NCI-H2029 (cell line): ENCODE data around the gene MAST2.

Experiments used
- DNase-seq: peaks from one replicate; lab custom pipeline; 2025; lab: John Stamatoyannopoulos, UW

MAST2 gene

GRCh38 chr1:45982359-45982758, 178.9 kb downstream of the MAST2 start:
- DNase-seq = no peak

- no peak for DNase-seq
Measured at GRCh38 chr1:45983967-45984366, 180.6 kb downstream of the MAST2 start.

- DNase-seq = no peak
Measured at GRCh38 chr1:45987204-45987603, 183.8 kb downstream of the MAST2 start.

GRCh38 chr1:45989249-45989648, 185.8 kb downstream of the MAST2 start:
- no peak for DNase-seq

- no peak for DNase-seq
Measured at GRCh38 chr1:45994423-45994822, 191.0 kb downstream of the MAST2 start.

- DNase-seq = no peak
Measured at GRCh38 chr1:45995298-45995697, 191.9 kb downstream of the MAST2 start.

- no peak for DNase-seq
Measured at GRCh38 chr1:45998020-45998617, 194.7 kb downstream of the MAST2 start.

GRCh38 chr1:45999507-45999906, 196.1 kb downstream of the MAST2 start:
- no peak for DNase-seq

GRCh38 chr1:46001081-46001785, 197.8 kb downstream of the MAST2 start:
- DNase-seq = no peak

- DNase-seq = no peak
Measured at GRCh38 chr1:46002551-46003150, 199.2 kb downstream of the MAST2 start.

- no peak for DNase-seq
Measured at GRCh38 chr1:46003315-46003714, 199.9 kb downstream of the MAST2 start.

GRCh38 chr1:46004492-46004891, 201.1 kb downstream of the MAST2 start:
- no peak for DNase-seq

GRCh38 chr1:46005594-46005993, 202.2 kb downstream of the MAST2 start:
- no peak for DNase-seq

- no peak for DNase-seq
Measured at GRCh38 chr1:46008585-46008984, 205.2 kb downstream of the MAST2 start.

GRCh38 chr1:46010611-46011010, 207.2 kb downstream of the MAST2 start:
- DNase-seq = no peak

GRCh38 chr1:46011121-46011695, 207.8 kb downstream of the MAST2 start:
- DNase-seq = no peak

GRCh38 chr1:46012236-46012635, 208.8 kb downstream of the MAST2 start:
- no peak for DNase-seq

- no peak for DNase-seq
Measured at GRCh38 chr1:46013581-46013980, 210.2 kb downstream of the MAST2 start.

GRCh38 chr1:46017876-46018503, 214.6 kb downstream of the MAST2 start:
- no peak for DNase-seq

- no peak for DNase-seq
Measured at GRCh38 chr1:46019348-46019747, 215.9 kb downstream of the MAST2 start.

GRCh38 chr1:46020010-46020409, 216.6 kb downstream of the MAST2 start:
- DNase-seq = no peak
